Stimulated activated CD4-positive, alpha-beta T cell treated with anti-CD3 and anti-CD28 coated beads, Interleukin-12 subunit alpha, Interleukin-12 subunit beta, amount 100 ng/mL, for 24 hours (primary cell): Measurements from ENCODE around the gene MS4A5.

Experiments used
- DNase-seq, 2 experiments: peaks; one replicate each; pipeline ENCODE4 v3.0.0-alpha.2; 2020; ENCODE audit warnings: low read depth in 2 of 2

MS4A5 gene

GRCh38 chr11:60482361-60482760, 53.0 kb downstream of the MS4A5 start:
- DNase-seq = no peak

- no peak for DNase-seq
Measured at GRCh38 chr11:60485987-60486386, 56.6 kb downstream of the MS4A5 start.

DNA sequence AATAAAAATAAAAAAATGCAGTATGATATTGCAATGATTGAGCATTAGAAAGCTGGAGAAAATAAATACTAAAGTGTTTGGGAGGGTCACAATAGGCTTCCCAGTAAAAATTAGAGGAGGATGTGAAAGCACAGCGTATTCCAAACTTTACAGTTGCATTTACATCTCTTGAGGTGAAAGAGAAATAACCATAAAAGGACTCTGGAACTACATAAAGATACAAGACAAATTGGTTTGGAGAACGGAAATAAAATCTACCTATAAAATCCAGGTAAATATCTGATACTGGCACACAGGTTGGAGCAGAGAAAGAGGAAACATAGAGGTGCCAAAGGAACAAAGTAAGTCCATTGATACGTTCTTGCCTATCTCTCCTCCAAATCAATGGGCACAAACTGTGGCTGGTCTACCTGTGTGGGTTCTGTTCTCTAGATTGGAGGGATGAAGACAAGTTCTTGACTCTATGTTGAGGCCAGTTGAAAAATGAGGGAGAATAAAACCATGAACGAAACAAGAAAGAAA, 63.2 kb downstream of the MS4A5 start, which contains the start of gene MS4A12:
Gene MS4A12, plus strand, starts transcription at position 291 of the 522 bp plus-strand sequence. CDS start 4,541 bp downstream, outside the sequence.
- DNase-seq = no peak

DNA sequence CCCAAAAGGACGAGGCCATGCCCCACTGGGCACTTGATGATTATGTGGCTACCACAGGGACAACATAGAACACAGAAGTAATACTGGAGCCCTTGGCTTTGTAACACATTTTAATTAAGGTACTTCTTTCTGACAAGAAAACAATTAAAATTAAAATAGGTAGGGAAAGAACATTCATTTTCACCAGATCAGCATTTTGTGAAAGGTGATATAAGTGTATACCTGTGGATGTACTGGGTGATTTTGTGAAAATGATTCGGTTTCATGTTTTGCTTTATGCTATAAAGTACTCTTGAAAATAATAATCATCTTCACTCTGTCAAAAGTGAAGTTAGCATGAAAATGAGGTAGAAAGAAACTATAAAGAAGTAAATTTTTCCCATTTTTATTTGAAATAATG, 64.1 kb downstream of the MS4A5 start:
- DNase-seq = no peak
